Measurements from ENCODE around the gene COMMD2.

The COMMD2 gene

GRCh38 chr3:149771652-149772271 is 19.5 kb upstream of the COMMD2 start:
- Histone ChIP-seq H4K20me1 (ENCODE audit: insufficient read depth, low read length) (no peaks in the 10 kb centered on the region), H3K9ac (ENCODE audit: low read depth, low read length) (no peak overlapping the region), H3K4me1 (ENCODE audit: insufficient read depth, low read length) (no peaks in the 10 kb centered on the region), H3K27me3 (ENCODE audit: insufficient read depth, low read length, poor library complexity) (peaks cover 20% of the 10 kb centered on the region), H3K9me3 (ENCODE audit: insufficient read depth, low read length, severe bottlenecking) (no peaks in the 10 kb centered on the region), H2AFZ (ENCODE audit: low read depth, low read length) (no peak overlapping the region), H3K4me2 (ENCODE audit: insufficient read depth, low read length) (no peak overlapping the region), H3K27ac (ENCODE audit: low read length) (no peak overlapping the region), H3K4me3 (ENCODE audit: low read depth in 1 of 2, low read length in 2 of 2) (no peak overlapping the region), H3K36me3 (ENCODE audit: insufficient read depth, low read length) (no peaks in the 10 kb centered on the region), H3K79me2 (ENCODE audit: insufficient read depth, low read length) (no peaks in the 10 kb centered on the region)
- DNase-seq (peak; percentile 47), ATAC-seq (ENCODE audit: insufficient read depth, low read depth) (peak; percentile 74)
- TF ChIP-seq CTCF (IDR thresholded peaks at IDR 0.05; ENCODE audit: borderline replicate concordance, extremely low read depth, low read length, poor library complexity, severe bottlenecking) (peak; percentile 82), EZH2 (IDR thresholded peaks at IDR 0.05; ENCODE audit: borderline replicate concordance, low read depth, low read length, severe bottlenecking) (no peak)

GRCh38 chr3:149770246-149770645 is 18.0 kb upstream of the COMMD2 start:
- no peaks in the 10 kb centered on the region for H3K9me3 ChIP-seq (ENCODE audit: insufficient read depth, low read length, severe bottlenecking)
- TF ChIP-seq CTCF (IDR thresholded peaks at IDR 0.05; ENCODE audit: borderline replicate concordance, extremely low read depth, low read length, poor library complexity, severe bottlenecking) (no peak), EZH2 (IDR thresholded peaks at IDR 0.05; ENCODE audit: borderline replicate concordance, low read depth, low read length, severe bottlenecking) (no peak)
- peaks cover 15% of the 10 kb centered on the region for H3K27me3 ChIP-seq (ENCODE audit: insufficient read depth, low read length, poor library complexity)

GRCh38 chr3:149768704-149769103 is 16.4 kb upstream of the COMMD2 start:
- Histone ChIP-seq H3K79me2 (ENCODE audit: insufficient read depth, low read length) (no peaks in the 10 kb centered on the region), H3K27me3 (ENCODE audit: insufficient read depth, low read length, poor library complexity) (peaks cover 12% of the 10 kb centered on the region), H3K27ac (ENCODE audit: low read length) (no peak overlapping the region), H3K4me3 (ENCODE audit: low read depth in 1 of 2, low read length in 2 of 2) (no peak overlapping the region), H4K20me1 (ENCODE audit: insufficient read depth, low read length) (no peaks in the 10 kb centered on the region), H2AFZ (ENCODE audit: low read depth, low read length) (no peak overlapping the region), H3K36me3 (ENCODE audit: insufficient read depth, low read length) (no peaks in the 10 kb centered on the region), H3K9me3 (ENCODE audit: insufficient read depth, low read length, severe bottlenecking) (no peaks in the 10 kb centered on the region), H3K4me2 (ENCODE audit: insufficient read depth, low read length) (no peak overlapping the region), H3K9ac (ENCODE audit: low read depth, low read length) (no peak overlapping the region), H3K4me1 (ENCODE audit: insufficient read depth, low read length) (no peaks in the 10 kb centered on the region)
- DNase-seq (no peak), ATAC-seq (ENCODE audit: insufficient read depth, low read depth) (no peak)
- TF ChIP-seq EZH2 (IDR thresholded peaks at IDR 0.05; ENCODE audit: borderline replicate concordance, low read depth, low read length, severe bottlenecking): no peak
- TF ChIP-seq CTCF (IDR thresholded peaks at IDR 0.05; ENCODE audit: borderline replicate concordance, extremely low read depth, low read length, poor library complexity, severe bottlenecking): no peak

More at GRCh38 chr3:149770246-149770645, 18.0 kb upstream of the COMMD2 start:
- no peaks in the 10 kb centered on the region for H3K36me3 ChIP-seq (ENCODE audit: insufficient read depth, low read length)
- DNase-seq (no peak), ATAC-seq (ENCODE audit: insufficient read depth, low read depth) (no peak)
- no peaks in the 10 kb centered on the region for H3K4me1 ChIP-seq (ENCODE audit: insufficient read depth, low read length)
- H4K20me1 ChIP-seq (ENCODE audit: insufficient read depth, low read length): no peaks in the 10 kb centered on the region
- H3K27ac ChIP-seq (ENCODE audit: low read length): no peak overlapping the region
- no peak overlapping the region for H2AFZ ChIP-seq (ENCODE audit: low read depth, low read length)
- no peak overlapping the region for H3K4me3 ChIP-seq (ENCODE audit: low read depth in 1 of 2, low read length in 2 of 2)
- H3K4me2 ChIP-seq (ENCODE audit: insufficient read depth, low read length): no peak overlapping the region
- no peak overlapping the region for H3K9ac ChIP-seq (ENCODE audit: low read depth, low read length)
- no peaks in the 10 kb centered on the region for H3K79me2 ChIP-seq (ENCODE audit: insufficient read depth, low read length)

Measured in DND-41 (cell line).